H1 (cell line): ENCODE data around the gene TMED3. TPM values are rescaled to one million over a fixed set of nuclear protein-coding genes. Genes with fewer than 3 reads are reported as not detected.

Source experiments
- CTCF ChIA-PET: fragments of 300-600 bp; sonication (Branson Sonifier 250); formaldehyde crosslinking; loops from one replicate; lab custom pipeline; 2021; ENCODE audit not compliant: partially characterized antibody; lab: Charles Lee
- POLR2A ChIA-PET: fragments of 300-600 bp; sonication (Branson Sonifier 250); formaldehyde crosslinking; loops from one replicate; lab custom pipeline; 2021; ENCODE audit warnings: inconsistent platforms; ENCODE audit not compliant: partially characterized antibody; lab: Charles Lee
- DNase-seq, 2 experiments: peaks; one replicate each; pipeline versions ENCODE4 v3.0.0 to v3.0.0-alpha.2; 2010 to 2022; ENCODE audit warnings: low spot score in 2 of 2, low read depth in 1 of 2, mixed read lengths in 1 of 2
- FAIRE-seq: peaks from 2 replicates; lab custom pipeline; 2011; peaks lifted over from hg19 to GRCh38; lab: Jason Lieb, UNC
- H2AFZ ChIP-seq: 2 replicates; pipeline ENCODE4 v1.8.1; 2012; ENCODE audit warnings: low read length, inconsistent platforms
- H2AK5ac ChIP-seq: 2 replicates; pipeline ENCODE4 v1.6.1; 2013; ENCODE audit warnings: low read depth, low read length
- H2BK120ac ChIP-seq: replicated peaks from 2 replicates; pipeline ENCODE3; 2013; ENCODE audit warnings: low read depth, low read length, inconsistent platforms
- H2BK12ac ChIP-seq: 2 replicates; pipeline ENCODE4 v1.6.1; 2013; ENCODE audit warnings: low read depth, low read length
- H2BK15ac ChIP-seq: 2 replicates; pipeline ENCODE4 v1.6.1; 2013; ENCODE audit warnings: low read length
- H2BK20ac ChIP-seq: 2 replicates; pipeline ENCODE4 v1.6.1; 2013; ENCODE audit warnings: low read length
- H2BK5ac ChIP-seq: 2 replicates; pipeline ENCODE4 v1.6.1; 2013; ENCODE audit warnings: low read depth, low read length
- H3K14ac ChIP-seq: 2 replicates; pipeline ENCODE4 v1.6.1; 2013; ENCODE audit warnings: inconsistent platforms; ENCODE audit not compliant: insufficient read length
- H3K18ac ChIP-seq: 2 replicates; pipeline ENCODE4 v1.6.1; 2013; ENCODE audit warnings: low read length; ENCODE audit errors: extremely low read depth
- H3K23ac ChIP-seq: 2 replicates; pipeline ENCODE4 v1.6.1; 2013; ENCODE audit warnings: inconsistent platforms; ENCODE audit not compliant: insufficient read length
- H3K23me2 ChIP-seq: 2 replicates; pipeline ENCODE4 v1.6.1; 2013; ENCODE audit warnings: low read depth, low read length
- H3K27ac ChIP-seq: 2 replicates; pipeline ENCODE4 v1.6.1; 2011; ENCODE audit warnings: low read depth, low read length, inconsistent platforms
- H3K27me3 ChIP-seq, 4 experiments: replicated peaks in 1 of 4; 1 replicate in 1 of 4; 2 replicates in 3 of 4; pipeline versions ENCODE4 v1.6.1 to v1.8.1; 2011 to 2013; ENCODE audit warnings: low read length in 3 of 4, mild to moderate bottlenecking in 3 of 4, inconsistent platforms in 2 of 4, mixed read lengths in 2 of 4, moderate library complexity in 1 of 4; ENCODE audit not compliant: control insufficient read depth in 3 of 4, insufficient read depth in 3 of 4; ENCODE audit errors: extremely low read depth in 1 of 4
- H3K36me3 ChIP-seq, 4 experiments: 2 replicates each; pipeline versions ENCODE4 v1.6.1 to v1.8.1; 2011 to 2013; ENCODE audit warnings: mild to moderate bottlenecking in 4 of 4, low read length in 3 of 4, moderate library complexity in 2 of 4, control low read depth in 1 of 4, inconsistent platforms in 1 of 4; ENCODE audit not compliant: insufficient read depth in 4 of 4, control insufficient read depth in 2 of 4
- H3K4ac ChIP-seq: replicated peaks from 2 replicates; pipeline ENCODE3; 2013; ENCODE audit warnings: low read length, low read depth, mixed read lengths, inconsistent platforms; ENCODE audit not compliant: insufficient read length
- H3K4me1 ChIP-seq, 4 experiments: replicated peaks in 1 of 4; 1 replicate in 1 of 4; 2 replicates in 3 of 4; pipeline versions ENCODE4 v1.6.1 to v1.8.1; 2011 to 2013; ENCODE audit warnings: low read length in 3 of 4, inconsistent platforms in 2 of 4, mixed read lengths in 1 of 4; ENCODE audit not compliant: insufficient read depth in 4 of 4, control insufficient read depth in 3 of 4
- H3K4me2 ChIP-seq, 2 experiments: 2 replicates each; pipeline versions ENCODE4 v1.6.1 to v1.8.1; 2011 to 2013; ENCODE audit warnings: low read depth in 2 of 2, low read length in 2 of 2, control low read depth in 1 of 2, inconsistent platforms in 1 of 2, mild to moderate bottlenecking in 1 of 2; ENCODE audit not compliant: insufficient read depth in 1 of 2
- H3K4me3 ChIP-seq, 4 experiments: fragments of 200-600, 300-600 bp in 1 of 4; sonication (generic), shearing (Covaris generic), sonication (Bioruptor Twin) in 1 of 4; 2 replicates each; pipeline versions ENCODE4 v1.5.1 to v1.8.1; 2011 to 2016; ENCODE audit warnings: low read length in 4 of 4, low read depth in 3 of 4, control low read depth in 2 of 4, inconsistent platforms in 2 of 4, mild to moderate bottlenecking in 2 of 4, mixed read lengths in 1 of 4, moderate library complexity in 1 of 4; ENCODE audit not compliant: insufficient read depth in 2 of 4; ENCODE audit errors: extremely low read depth in 1 of 4
- H3K56ac ChIP-seq: replicated peaks from 2 replicates; pipeline ENCODE3; 2013; ENCODE audit warnings: low read depth, mild to moderate bottlenecking, mixed read lengths, low read length, inconsistent platforms; ENCODE audit not compliant: insufficient read length
- H3K79me1 ChIP-seq: 2 replicates; pipeline ENCODE4 v1.6.1; 2013; ENCODE audit warnings: low read depth, low read length, control low read depth
- H3K79me2 ChIP-seq, 2 experiments: 2 replicates each; pipeline versions ENCODE4 v1.6.1 to v1.8.1; 2012 to 2013; ENCODE audit warnings: low read length in 2 of 2, mild to moderate bottlenecking in 2 of 2, inconsistent platforms in 1 of 2; ENCODE audit not compliant: insufficient read depth in 2 of 2, control insufficient read depth in 1 of 2
- H3K9ac ChIP-seq, 4 experiments: replicated peaks in 1 of 4; 1 replicate in 1 of 4; 2 replicates in 3 of 4; pipeline versions ENCODE4 v1.6.1 to v1.8.1; 2011 to 2013; ENCODE audit warnings: low read depth in 3 of 4, low read length in 3 of 4, control low read depth in 2 of 4, mild to moderate bottlenecking in 2 of 4, moderate library complexity in 2 of 4, inconsistent platforms in 1 of 4; ENCODE audit errors: extremely low read depth in 1 of 4
- H3K9me3 ChIP-seq, 2 experiments: 2 replicates each; pipeline versions ENCODE4 v1.6.1 to v1.8.1; 2012 to 2013; ENCODE audit warnings: mild to moderate bottlenecking in 2 of 2, moderate library complexity in 2 of 2, control low read depth in 1 of 2, inconsistent platforms in 1 of 2, low read depth in 1 of 2, low read length in 1 of 2, mixed read lengths in 1 of 2; ENCODE audit not compliant: insufficient read depth in 2 of 2
- H4K20me1 ChIP-seq, 2 experiments: replicated peaks in 1 of 2; 2 replicates each; pipeline versions ENCODE3 to v1.8.1; 2011 to 2013; ENCODE audit warnings: inconsistent platforms in 2 of 2, low read length in 2 of 2, mild to moderate bottlenecking in 1 of 2; ENCODE audit not compliant: insufficient read depth in 2 of 2, control insufficient read depth in 1 of 2
- H4K5ac ChIP-seq: 2 replicates; pipeline ENCODE4 v1.6.1; 2013; ENCODE audit warnings: low read length, low read depth, mixed read lengths, inconsistent platforms; ENCODE audit not compliant: insufficient read length
- H4K8ac ChIP-seq: 2 replicates; pipeline ENCODE4 v1.8.0; 2013; ENCODE audit warnings: mild to moderate bottlenecking, moderate library complexity, low read length, inconsistent platforms; ENCODE audit not compliant: insufficient read depth; ENCODE audit errors: extremely low read depth
- H4K91ac ChIP-seq: replicated peaks from 2 replicates; pipeline ENCODE3; 2013; ENCODE audit warnings: low read length, mixed read lengths, inconsistent platforms; ENCODE audit not compliant: insufficient read length
- FOSL1 ChIP-seq: IDR thresholded peaks from 2 replicates; pipeline ENCODE4 v1.6.1; 2011; ENCODE audit warnings: mild to moderate bottlenecking, low read depth, low read length, moderate library complexity; ENCODE audit not compliant: insufficient read depth
- GABPA ChIP-seq: IDR thresholded peaks from 2 replicates; pipeline ENCODE4 v1.6.1; 2011; ENCODE audit warnings: mild to moderate bottlenecking, low read length, moderate library complexity, borderline replicate concordance; ENCODE audit not compliant: insufficient read depth
- GTF2F1 ChIP-seq: IDR thresholded peaks from 2 replicates; pipeline ENCODE4 v1.6.1; 2012; ENCODE audit warnings: low read depth, low read length, improper control_type of control experiment, borderline replicate concordance
- JUND ChIP-seq: IDR thresholded peaks from 2 replicates; pipeline ENCODE4 v1.6.1; 2011; ENCODE audit warnings: mild to moderate bottlenecking, improper control_type of control experiment, low read length
- KDM1A ChIP-seq: fragments of 200-600, 300-600 bp; sonication (generic); IDR thresholded peaks from 2 replicates; pipeline ENCODE4 v1.7.1; 2016; ENCODE audit warnings: mild to moderate bottlenecking, low read length, borderline replicate concordance
- NRF1 ChIP-seq: IDR thresholded peaks from 2 replicates; pipeline ENCODE4 v1.6.1; 2011; ENCODE audit warnings: mild to moderate bottlenecking, low read depth, low read length, improper control_type of control experiment
- POLR2AphosphoS5 ChIP-seq: IDR thresholded peaks from 2 replicates; pipeline ENCODE4 v1.6.1; 2011; ENCODE audit warnings: low read depth, low read length
- RFX5 ChIP-seq: IDR thresholded peaks from 2 replicates; pipeline ENCODE4 v1.6.1; 2011; ENCODE audit warnings: low read depth, low read length, improper control_type of control experiment, borderline replicate concordance
- RNF2 ChIP-seq: fragments of 200-900, 300-1000 bp; sonication (generic); IDR thresholded peaks from 2 replicates; pipeline ENCODE4 v1.7.1; 2016; ENCODE audit warnings: borderline replicate concordance, low read depth, mild to moderate bottlenecking, antibody characterized with exemption, low read length; ENCODE audit not compliant: poor library complexity, severe bottlenecking; ENCODE audit errors: missing control alignments
- SIN3A ChIP-seq, 2 experiments: IDR thresholded peaks in 1 of 2; conservative IDR thresholded peaks in 1 of 2; 2 replicates each; pipeline ENCODE4 v1.6.1; 2011 to 2012; ENCODE audit warnings: low read length in 2 of 2, improper control_type of control experiment in 1 of 2, low read depth in 1 of 2, mild to moderate bottlenecking in 1 of 2
- TCF12 ChIP-seq: IDR thresholded peaks from 2 replicates; pipeline ENCODE4 v1.6.1; 2011; ENCODE audit warnings: low read depth, mild to moderate bottlenecking, low read length
- YY1 ChIP-seq: IDR thresholded peaks from 2 replicates; pipeline ENCODE4 v1.6.1; 2011; ENCODE audit warnings: low read depth, mild to moderate bottlenecking, low read length
- WGBS, 2 experiments: shearing (Covaris generic) in 1 of 2; methylation state at CpG; one replicate each; pipeline versions ENCODE4 v1.1.6 to v1.1.7; 2013 to 2015; ENCODE audit warnings: low lambda C conversion rate in 2 of 2, mixed read lengths in 2 of 2, inconsistent platforms in 1 of 2, low coverage in 1 of 2, missing lambda C conversion rate in 1 of 2; ENCODE audit not compliant: insufficient replicate concordance in 2 of 2, insufficient coverage in 1 of 2, insufficient read length in 1 of 2; ENCODE audit errors: extremely low coverage in 1 of 2, missing lambda C conversion rate in 1 of 2; 5-methylcytosine and 5-hydroxymethylcytosine counted together
- polyA plus RNA-seq, 7 experiments: library from polyadenylated mRNA; depleted of rRNA in 3 of 7; stranded (reverse) in 5 of 7; unstranded in 2 of 7; fragments of >200 nt in 5 of 7; fragments of 200-250 nt in 2 of 7; gene quantifications; 1 replicate in 5 of 7; 2 replicates in 1 of 7; 4 replicates in 1 of 7; pipeline versions ENCODE4 v1.2.1 to v1.2.3, GENCODE V29; 2011 to 2013; ENCODE audit warnings: missing spikeins in 2 of 7, mixed read lengths in 2 of 7
- total RNA-seq: library from RNA; stranded (reverse); fragmentation: NEBNext Ultra II Directional; extraction: Animal tissue kit (Norgen Biotek cat#: 25700); gene quantifications from 2 replicates; pipeline ENCODE4 v1.2.1, GENCODE V29; 2021
- TF ChIP-seq, protein P1 (sequence below): IDR thresholded peaks from 2 replicates; pipeline ENCODE4 v1.6.1; 2012; ENCODE audit warnings: inconsistent platforms

Gene TMED3
- total and polyA plus RNA-seq, 2 of the 8 experiments (the other 6 are each of a cell fraction or from before 2014, with no cell fraction given) = 50.2 to 110 TPM

- FAIRE-seq = no peak
- Histone ChIP-seq H3K27ac (no peak overlapping the region), H4K5ac (no peak overlapping the region), H2AFZ (no peak overlapping the region), H3K79me1 (peaks cover 3% of the 10 kb centered on the region; the same call in 1 of the 2 replicates), H3K23ac (no peak overlapping the region), H3K56ac (no peak overlapping the region), H4K91ac (no peak overlapping the region), H2BK20ac (no peak overlapping the region), H2BK15ac (no peak overlapping the region), H3K4me2 (no peak overlapping the region), H3K18ac (no peak overlapping the region), H2BK12ac (no peak overlapping the region), H3K79me2 (no peaks in the 10 kb centered on the region; a peak in 1 of 4 replicates), H3K9ac (no peak overlapping the region), H3K23me2 (no peaks in the 10 kb centered on the region), H4K8ac (no peak overlapping the region), H4K20me1 (peaks cover 7 to 10% of the 10 kb centered on the region in 2 experiments), H3K4ac (no peak overlapping the region), H2AK5ac (no peak overlapping the region), H3K4me1 (no peaks in the 10 kb centered on the region), H3K9me3 (peaks cover 3 to 7% of the 10 kb centered on the region in 2 experiments; a peak in 2 of 4 replicates), H3K36me3 (peaks cover 4 to 51% (median 29%) of the 10 kb centered on the region in 4 experiments; a peak in 7 of 8 replicates), H3K14ac (no peak overlapping the region), H2BK5ac (no peak overlapping the region), H3K4me3 (no peak overlapping the region), H2BK120ac (no peak overlapping the region), H3K27me3 (no peaks in the 10 kb centered on the region)
- no peak for DNase-seq
- WGBS, 2 experiments = 98% methylated on average over 13 of the region's 14 CpGs; no CpG with 5 or more reads in 1 of the 2 experiments
- ChIA-PET POLR2A (no interaction called here), CTCF (interaction anchor here (1.3 kb wide), 1 partner anchor 10 kb away, joined by 4 read pairs; no protein-coding TSS in a partner anchor)
- TF ChIP-seq, protein P1, sequence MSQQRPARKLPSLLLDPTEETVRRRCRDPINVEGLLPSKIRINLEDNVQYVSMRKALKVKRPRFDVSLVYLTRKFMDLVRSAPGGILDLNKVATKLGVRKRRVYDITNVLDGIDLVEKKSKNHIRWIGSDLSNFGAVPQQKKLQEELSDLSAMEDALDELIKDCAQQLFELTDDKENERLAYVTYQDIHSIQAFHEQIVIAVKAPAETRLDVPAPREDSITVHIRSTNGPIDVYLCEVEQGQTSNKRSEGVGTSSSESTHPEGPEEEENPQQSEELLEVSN = no peak
- TF ChIP-seq RFX5 (no peak), YY1 (no peak), KDM1A (no peak), SIN3A (conservative IDR thresholded peaks at IDR 0.05 in 1 of 2, IDR thresholded peaks at IDR 0.05 in 1 of 2; ENCODE audit: low read depth in 1 of 2, low read length in 2 of 2) (no peak), NRF1 (no peak), JUND (no peak), TCF12 (no peak), GTF2F1 (no peak), RNF2 (no peak), GABPA (no peak), FOSL1 (no peak), POLR2AphosphoS5 (no peak)
Observed at GRCh38 chr15:79321876-79322275, 11.0 kb downstream of the TMED3 start.
